Activated CD4-positive, alpha-beta T cell treated with anti-CD3 and anti-CD28 coated beads for 36 hours (primary cell): Measurements from ENCODE around the gene FGD4. TPM values are rescaled to one million over a fixed set of nuclear protein-coding genes. Genes with fewer than 3 reads are reported as not detected.

Experiments used
- ATAC-seq: fragments of 200-7000 bp; cut with Tn5 transposase; one replicate; pipeline ENCODE4 v1.10.0; 2021; ENCODE audit warnings: mild to moderate bottlenecking, moderate library complexity
- CTCF ChIA-PET: fragments of 350-600 bp; sonication (Branson Sonifier 250); formaldehyde crosslinking; loops from one replicate; lab custom pipeline; 2021; ENCODE audit warnings: antibody characterized with exemption; lab: Charles Lee
- POLR2A ChIA-PET: fragments of 350-600 bp; sonication (Branson Sonifier 250); formaldehyde crosslinking; loops from one replicate; lab custom pipeline; 2021; ENCODE audit warnings: antibody characterized with exemption, inconsistent platforms; lab: Charles Lee
- DNase-seq: peaks from one replicate; pipeline ENCODE4 v3.0.0-alpha.2; 2020
- H3K27ac Mint-ChIP-seq: one replicate; pipeline ENCODE4 v1.8.0; 2021; ENCODE audit warnings: mixed read lengths
- H3K27me3 Mint-ChIP-seq: one replicate; pipeline ENCODE4 v1.8.0; 2021; ENCODE audit warnings: mixed read lengths
- H3K36me3 Mint-ChIP-seq: one replicate; pipeline ENCODE4 v1.8.0; 2021; ENCODE audit warnings: low read depth, mixed read lengths
- H3K4me1 Mint-ChIP-seq: one replicate; pipeline ENCODE4 v1.8.0; 2021; ENCODE audit warnings: mixed read lengths
- H3K4me3 Mint-ChIP-seq: one replicate; pipeline ENCODE4 v1.8.0; 2021; ENCODE audit warnings: mild to moderate bottlenecking, moderate library complexity, mixed read lengths
- H3K9me3 Mint-ChIP-seq: one replicate; pipeline ENCODE4 v1.8.0; 2021; ENCODE audit warnings: low read depth, mixed read lengths
- intact Hi-C, 2 experiments: fragments of 100-400 bp; cut with DNase I in 1 of 2; cut with micrococcal nuclease in 1 of 2; formaldehyde crosslinking; loops; one replicate each; pipeline versions ENCODE4 v1.14.2 to v1.15.1; 2022 to 2024; cut with DNase I, micrococcal nuclease
- total RNA-seq, 2 experiments: library from RNA; stranded (reverse); gene quantifications; one replicate each; pipeline ENCODE4 v1.2.3, GENCODE V29; 2021

FGD4 gene
- total RNA-seq, 2 experiments from 2014 or later: 0.07 TPM; not detected in 1

DNA sequence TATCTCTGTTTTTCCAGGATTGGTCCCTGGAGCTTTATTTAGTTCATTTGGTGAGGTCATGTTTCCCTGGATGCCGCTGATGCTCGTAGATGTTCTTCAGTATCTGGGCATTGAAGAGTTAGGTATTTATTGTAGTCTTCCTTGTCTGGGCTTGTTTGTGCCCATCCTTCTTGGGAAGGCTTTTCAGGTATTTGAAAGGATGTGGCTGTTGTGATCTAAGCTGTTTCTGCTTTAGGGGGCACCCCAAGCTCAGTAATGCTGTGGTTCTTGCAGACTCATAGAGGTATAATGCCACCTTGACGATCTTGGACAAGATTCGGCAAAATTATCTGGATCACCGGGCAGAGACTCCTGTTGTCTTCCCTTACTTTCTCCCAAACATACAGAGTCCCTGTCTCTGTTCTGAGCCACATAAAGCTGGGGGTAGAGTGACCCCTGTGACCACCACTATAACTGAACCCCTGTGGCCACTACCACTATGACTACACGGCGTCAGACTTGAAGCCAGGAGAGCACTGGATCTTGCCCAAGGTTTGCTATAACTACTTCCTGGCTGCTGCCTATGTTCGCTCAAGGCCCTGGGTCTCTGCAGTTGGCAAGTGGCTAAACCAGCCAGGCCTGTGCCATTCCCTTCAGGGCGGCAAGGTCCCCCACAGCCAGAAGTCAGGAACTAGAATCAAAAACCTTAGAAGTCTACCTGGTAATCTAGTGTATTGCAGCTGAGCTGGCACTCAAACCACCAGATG is 40.9 kb downstream of the FGD4 start:
- Mint-ChIP-seq H3K27me3 (peaks cover 2% of the 10 kb centered on the region), H3K36me3 (no peaks in the 10 kb centered on the region), H3K4me3 (no peak overlapping the region), H3K4me1 (no peaks in the 10 kb centered on the region), H3K9me3 (no peaks in the 10 kb centered on the region), H3K27ac (no peak overlapping the region)
- intact Hi-C loops: no loop called here
- ChIA-PET CTCF (no interaction called here), POLR2A (no interaction called here)
- ATAC-seq (no peak), DNase-seq (no peak)

DNA sequence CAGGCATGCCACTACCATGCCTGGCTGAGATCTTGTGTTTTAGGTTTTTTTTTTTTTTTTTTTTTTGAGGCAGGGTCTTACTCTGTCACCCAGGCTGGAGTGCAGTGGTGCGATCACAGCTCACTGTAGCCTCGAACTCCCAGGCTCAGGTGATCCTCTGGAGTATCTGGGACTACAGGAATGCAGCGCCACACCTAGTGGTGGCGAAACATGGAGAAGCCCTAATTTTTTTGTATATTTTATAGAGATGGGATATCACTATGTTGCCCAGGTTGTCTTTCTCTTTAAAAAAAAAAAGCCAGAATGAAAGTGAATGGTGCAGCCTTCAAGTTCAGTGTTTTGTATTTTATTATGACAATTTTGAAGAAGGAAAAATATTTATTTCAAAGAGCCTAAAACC is 44.1 kb downstream of the FGD4 start:
- intact Hi-C loops: no loop called here
- no peak overlapping the region for H3K27ac Mint-ChIP-seq
- POLR2A ChIA-PET: no interaction called here
- H3K4me1 Mint-ChIP-seq: peaks cover 4% of the 10 kb centered on the region
- no peaks in the 10 kb centered on the region for H3K27me3 Mint-ChIP-seq
- H3K36me3 Mint-ChIP-seq: no peaks in the 10 kb centered on the region
- no peaks in the 10 kb centered on the region for H3K9me3 Mint-ChIP-seq
- DNase-seq (no peak), ATAC-seq (no peak)
- H3K4me3 Mint-ChIP-seq: no peak overlapping the region
- CTCF ChIA-PET: interaction anchor here (0.6 to 1.1 kb wide), 2 partner anchors 27 to 79 kb away, joined by 3 read pairs; no protein-coding TSS in a partner anchor

DNA sequence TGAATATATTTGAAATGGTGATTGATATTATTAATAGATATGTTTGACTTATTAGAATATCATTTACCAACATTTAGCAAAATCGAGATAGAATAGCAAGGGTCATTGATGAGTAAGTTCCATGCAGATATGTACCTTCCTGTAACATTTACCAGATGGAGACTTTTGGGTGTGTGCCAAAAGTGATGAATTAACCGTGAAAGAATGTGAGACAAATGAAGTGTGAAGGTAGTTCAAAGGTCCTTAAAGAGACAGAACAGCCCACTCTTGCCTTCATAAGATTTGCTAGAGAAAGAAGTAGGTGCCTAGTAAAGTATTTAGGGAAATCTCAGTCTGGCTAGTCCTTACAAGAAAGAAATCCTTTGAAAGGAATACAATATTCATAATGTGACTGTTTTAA is 45.5 kb downstream of the FGD4 start:
- ChIA-PET CTCF (no interaction called here), POLR2A (no interaction called here)
- Mint-ChIP-seq H3K27ac (no peak overlapping the region), H3K4me3 (no peak overlapping the region), H3K36me3 (no peaks in the 10 kb centered on the region), H3K9me3 (no peaks in the 10 kb centered on the region), H3K4me1 (peaks cover 9% of the 10 kb centered on the region), H3K27me3 (no peaks in the 10 kb centered on the region)
- DNase-seq (no peak), ATAC-seq (no peak)
- intact Hi-C loops: no loop called here

DNA sequence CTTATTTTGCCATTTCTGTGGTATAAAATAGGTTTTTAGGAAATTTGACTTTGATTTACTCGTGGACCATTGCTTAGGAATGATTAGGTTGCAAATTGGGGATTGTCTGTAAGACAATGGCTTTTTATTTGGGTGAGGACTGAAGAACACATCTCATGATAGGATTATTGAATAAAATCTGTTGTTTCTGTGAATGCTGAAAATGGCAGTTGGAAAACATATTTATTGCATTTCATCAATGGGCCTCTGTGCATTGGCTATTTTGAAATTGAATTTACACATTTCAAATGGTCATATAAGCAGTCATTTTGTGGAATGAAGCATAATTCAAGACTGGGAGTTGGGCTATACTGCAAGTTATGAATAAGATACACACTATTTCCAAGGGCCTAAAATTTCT is 46.0 kb downstream of the FGD4 start:
- Mint-ChIP-seq H3K27ac (no peak overlapping the region), H3K4me3 (no peak overlapping the region), H3K9me3 (no peaks in the 10 kb centered on the region), H3K4me1 (peaks cover 9% of the 10 kb centered on the region), H3K27me3 (no peaks in the 10 kb centered on the region), H3K36me3 (no peaks in the 10 kb centered on the region)
- POLR2A ChIA-PET: no interaction called here
- intact Hi-C loops: no loop called here
- DNase-seq: no peak
- ATAC-seq: no peak
- CTCF ChIA-PET: no interaction called here

DNA sequence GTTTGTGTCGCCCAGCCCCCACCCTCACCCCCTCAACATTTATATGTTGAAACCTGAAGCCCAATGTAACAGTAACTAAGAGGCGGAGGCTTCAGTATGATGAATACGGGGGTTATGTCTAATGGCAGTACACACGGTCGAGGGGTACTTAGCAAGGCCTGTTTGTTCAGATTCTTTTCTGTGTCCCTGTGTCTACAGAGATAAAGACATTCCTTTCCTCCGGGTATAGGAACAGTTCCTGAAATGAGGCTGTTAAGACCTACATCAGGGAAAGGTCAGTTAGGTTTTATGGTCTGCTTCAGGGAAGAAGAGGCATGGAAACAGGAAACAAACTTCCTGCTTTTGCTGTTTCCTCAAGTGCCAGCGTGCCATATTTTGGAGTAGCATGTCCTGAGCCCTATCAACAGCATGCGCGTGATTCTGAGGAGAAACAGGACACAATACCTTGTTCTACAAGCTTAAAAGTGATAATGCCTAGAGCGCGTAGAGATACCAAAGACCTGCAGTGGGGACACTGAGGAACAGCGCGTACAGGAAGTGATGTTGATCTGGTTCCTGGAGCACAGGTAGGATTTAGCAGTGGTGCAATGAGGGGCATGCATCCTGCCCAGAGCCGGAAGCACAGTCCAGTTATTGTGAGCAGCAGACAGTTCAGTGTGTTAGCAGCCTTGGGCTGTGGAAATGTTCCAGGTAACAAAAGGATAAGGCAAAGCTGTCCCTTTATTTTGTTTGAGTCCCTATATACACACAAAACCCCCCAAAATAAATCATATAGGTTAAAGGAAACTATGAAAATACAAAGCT is 47.2 kb downstream of the FGD4 start:
- no peaks in the 10 kb centered on the region for H3K9me3 Mint-ChIP-seq
- no peak overlapping the region for H3K4me3 Mint-ChIP-seq
- no peak for ATAC-seq
- no peak overlapping the region for H3K27ac Mint-ChIP-seq
- intact Hi-C loops: no loop called here
- no peaks in the 10 kb centered on the region for H3K27me3 Mint-ChIP-seq
- no peaks in the 10 kb centered on the region for H3K36me3 Mint-ChIP-seq
- ChIA-PET CTCF (interaction anchor here (0.6 to 0.7 kb wide), 2 partner anchors 9 to 19 kb away, joined by 3 read pairs; no protein-coding TSS in a partner anchor), POLR2A (no interaction called here)
- DNase-seq: no peak
- peaks cover 9% of the 10 kb centered on the region for H3K4me1 Mint-ChIP-seq

DNA sequence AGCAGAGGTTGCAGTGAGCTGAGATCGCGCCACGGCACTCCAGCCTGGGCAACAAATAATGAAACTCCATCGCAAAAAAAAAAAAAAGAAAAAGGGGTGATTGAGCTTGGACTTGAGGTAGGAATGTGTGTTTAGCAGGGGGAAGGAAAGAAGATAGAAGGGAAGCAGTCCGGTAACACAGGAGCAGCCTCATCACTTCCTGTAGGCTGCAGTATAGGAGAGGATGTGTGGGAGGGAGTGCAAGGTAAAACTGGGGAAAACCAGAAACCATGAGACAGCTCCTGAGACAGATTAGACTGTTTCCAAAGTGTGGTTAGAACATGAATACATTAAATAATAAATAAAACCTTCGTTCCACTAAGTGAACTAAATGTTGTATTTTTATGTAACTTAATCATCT is 49.2 kb downstream of the FGD4 start:
- no peaks in the 10 kb centered on the region for H3K9me3 Mint-ChIP-seq
- intact Hi-C loops: no loop called here
- ChIA-PET CTCF (interaction anchor here (0.6 kb wide), 2 partner anchors 221 to 672 kb away, joined by 3 read pairs; no protein-coding TSS in a partner anchor), POLR2A (no interaction called here)
- H3K27me3 Mint-ChIP-seq: no peaks in the 10 kb centered on the region
- peak overlapping the region; percentile 20 for H3K27ac Mint-ChIP-seq
- DNase-seq (no peak), ATAC-seq (no peak)
- H3K36me3 Mint-ChIP-seq: no peaks in the 10 kb centered on the region
- H3K4me1 Mint-ChIP-seq: peaks cover 9% of the 10 kb centered on the region
- no peak overlapping the region for H3K4me3 Mint-ChIP-seq

DNA sequence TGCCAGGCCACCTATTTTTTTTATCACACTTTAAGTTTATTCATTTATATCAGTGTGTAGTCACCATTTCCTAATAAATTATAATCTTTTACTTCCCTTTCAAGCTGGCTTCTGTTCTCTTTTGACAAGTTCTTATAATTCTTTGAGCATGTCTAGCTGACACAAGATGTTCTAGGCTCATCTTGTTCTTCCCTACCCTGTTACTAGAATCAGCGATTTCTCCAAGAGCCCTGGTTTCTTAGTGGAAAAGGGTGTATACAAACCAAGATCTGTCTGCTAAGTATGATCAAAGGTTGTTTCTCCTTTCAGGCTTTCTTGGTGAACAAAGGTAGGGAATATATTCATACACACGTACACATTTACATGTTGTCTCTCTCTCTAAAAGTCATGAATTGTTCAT is 51.0 kb downstream of the FGD4 start:
- H3K27ac Mint-ChIP-seq: no peak overlapping the region
- no peaks in the 10 kb centered on the region for H3K36me3 Mint-ChIP-seq
- DNase-seq (no peak), ATAC-seq (no peak)
- H3K9me3 Mint-ChIP-seq: no peaks in the 10 kb centered on the region
- H3K4me1 Mint-ChIP-seq: peaks cover 9% of the 10 kb centered on the region
- ChIA-PET CTCF (interaction anchor here (0.7 kb wide), 1 partner anchor 9 kb away, joined by 3 read pairs; no protein-coding TSS in a partner anchor), POLR2A (no interaction called here)
- peaks cover under 1% of the 10 kb centered on the region for H3K27me3 Mint-ChIP-seq
- intact Hi-C loops: no loop called here
- H3K4me3 Mint-ChIP-seq: no peak overlapping the region

DNA sequence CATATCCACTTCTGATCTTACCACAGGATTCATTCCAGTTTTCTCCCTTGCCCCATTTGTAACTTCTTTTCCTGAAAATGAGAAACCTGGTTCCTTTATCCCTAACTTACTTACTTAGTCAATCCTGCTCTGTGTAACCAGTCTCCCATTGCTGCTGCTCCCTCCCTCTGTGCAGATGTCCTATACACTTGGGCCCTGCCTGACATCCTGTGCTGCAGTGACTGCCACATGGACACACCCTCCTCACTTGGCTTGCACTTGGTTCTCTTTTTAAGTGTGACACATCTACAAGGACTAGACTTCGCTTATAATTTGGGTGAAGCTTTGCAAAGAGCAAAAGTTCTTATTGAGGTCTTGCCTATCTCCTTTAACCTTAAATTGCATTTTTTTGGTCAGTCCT is 51.4 kb downstream of the FGD4 start:
- ATAC-seq (no peak), DNase-seq (no peak)
- Mint-ChIP-seq H3K27ac (no peak overlapping the region), H3K4me3 (no peak overlapping the region), H3K9me3 (no peaks in the 10 kb centered on the region), H3K4me1 (peaks cover 9% of the 10 kb centered on the region), H3K27me3 (peaks cover 1% of the 10 kb centered on the region), H3K36me3 (no peaks in the 10 kb centered on the region)
- ChIA-PET POLR2A (no interaction called here), CTCF (interaction anchor here (0.6 to 0.7 kb wide), 2 partner anchors 10 to 179 kb away, joined by 3 read pairs; no protein-coding TSS in a partner anchor)
- intact Hi-C loops: no loop called here

DNA sequence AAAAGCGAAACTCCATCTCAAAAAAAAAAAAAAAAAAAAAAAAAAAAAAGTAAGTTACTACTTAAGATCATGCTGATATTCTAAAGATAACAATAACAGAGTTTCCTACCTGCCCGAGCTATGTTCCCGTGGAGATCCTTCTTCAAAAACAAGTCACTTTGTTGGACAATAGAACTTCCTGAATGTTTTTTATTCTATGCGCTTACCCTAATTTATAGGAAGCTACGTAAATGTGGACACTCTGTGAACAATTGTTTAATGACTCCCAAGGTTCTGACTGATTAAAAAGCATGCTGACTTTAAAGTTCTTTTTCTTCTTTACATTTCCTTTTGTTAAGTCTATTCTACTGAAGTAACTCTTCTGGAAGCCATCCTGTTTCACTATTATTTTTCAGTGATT is 52.5 kb downstream of the FGD4 start:
- CTCF ChIA-PET: interaction anchor here (1.1 kb wide), 1 partner anchor 221 kb away, joined by 3 read pairs; no protein-coding TSS in a partner anchor
- H3K27ac Mint-ChIP-seq: no peak overlapping the region

DNA sequence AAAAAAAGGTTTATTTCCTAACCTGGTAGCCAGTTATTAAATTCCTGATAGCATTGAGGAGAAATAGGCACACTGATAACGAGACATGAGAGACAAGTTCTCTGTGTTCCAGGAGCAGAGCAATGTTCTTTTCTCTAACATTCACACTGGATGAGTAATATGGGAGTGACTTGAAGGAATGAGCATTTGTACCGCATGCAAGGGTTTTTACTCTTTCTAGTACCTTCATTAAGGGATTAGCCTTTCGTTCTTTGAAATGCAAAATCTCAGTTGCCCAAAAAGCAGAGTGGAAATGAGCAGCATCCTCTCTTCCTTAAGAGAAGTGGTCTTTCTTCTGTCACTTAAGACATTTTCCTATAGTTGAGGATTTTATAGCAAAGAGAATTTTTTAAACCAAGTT is 54.7 kb downstream of the FGD4 start:
- Mint-ChIP-seq H3K27me3 (peaks cover 1% of the 10 kb centered on the region), H3K4me3 (no peak overlapping the region), H3K36me3 (no peaks in the 10 kb centered on the region), H3K27ac (no peak overlapping the region), H3K4me1 (peaks cover under 1% of the 10 kb centered on the region), H3K9me3 (no peaks in the 10 kb centered on the region)
- no peak for DNase-seq
- intact Hi-C loops: loop anchor here in 1 of 2 experiments (2.0 kb wide), 1 partner anchor 219 kb away; no protein-coding TSS in a partner anchor
- ATAC-seq: no peak
- ChIA-PET CTCF (interaction anchor here (4.5 kb wide), 1 partner anchor 302 kb away, joined by 20 read pairs; the partner anchor contains the start of gene YARS2), POLR2A (no interaction called here)

More for the DNA sequence above, 52.5 kb downstream of the FGD4 start:
- Mint-ChIP-seq H3K9me3 (no peaks in the 10 kb centered on the region), H3K27me3 (peaks cover 1% of the 10 kb centered on the region), H3K4me1 (peaks cover 9% of the 10 kb centered on the region), H3K4me3 (no peak overlapping the region), H3K36me3 (no peaks in the 10 kb centered on the region)
- intact Hi-C loops: no loop called here
- no peak for DNase-seq
- ATAC-seq: no peak
- POLR2A ChIA-PET: interaction anchor here (0.6 kb wide), 1 partner anchor 29 kb away, joined by 5 read pairs; no protein-coding TSS in a partner anchor

DNA sequence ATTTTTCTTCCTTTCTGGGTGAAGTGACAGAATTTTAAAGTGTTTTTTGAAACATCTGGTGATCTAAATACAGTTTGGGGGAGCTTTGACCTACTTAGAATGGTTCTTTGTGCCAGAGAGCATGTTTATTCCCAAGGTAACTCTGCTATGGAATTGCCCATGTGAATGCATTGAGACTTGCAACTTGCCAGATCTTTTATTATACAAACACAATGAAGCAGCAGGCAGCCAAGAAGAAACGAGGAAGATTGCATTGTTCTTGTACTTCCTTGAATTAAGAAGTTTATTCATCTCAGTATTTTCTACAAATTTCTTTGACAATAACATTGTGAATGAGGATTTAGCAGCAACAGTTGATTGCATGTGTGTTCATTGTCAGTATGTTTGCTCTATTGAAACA is 55.5 kb downstream of the FGD4 start:
- no peaks in the 10 kb centered on the region for H3K36me3 Mint-ChIP-seq
- POLR2A ChIA-PET: no interaction called here
- no peak overlapping the region for H3K4me3 Mint-ChIP-seq
- H3K27ac Mint-ChIP-seq: no peak overlapping the region
- peaks cover 1% of the 10 kb centered on the region for H3K27me3 Mint-ChIP-seq
- no peak for DNase-seq
- intact Hi-C loops: loop anchor here (1.0 to 5.0 kb wide), 6 partner anchors 88 to 1567 kb away; partner anchors contain the start of genes ALG10 (in 2 of the 2) and YARS2 (in 2 of the 2)
- CTCF ChIA-PET: interaction anchor here (0.6 to 4.5 kb wide), 5 partner anchors 8 to 301 kb away, joined by 3 to 20 read pairs (median 4); partner anchors contain the start of gene YARS2
- H3K4me1 Mint-ChIP-seq: no peaks in the 10 kb centered on the region
- H3K9me3 Mint-ChIP-seq: no peaks in the 10 kb centered on the region
- ATAC-seq: no peak
